ENCODE data around the gene NETO2.
"Not testable (repeated sequence)": the region's sequence is repeated elsewhere in the genome, so short reads cannot be mapped to it uniquely, and the experiment has no call there.

The NETO2 gene

GRCh38 chr16:47064775-47065174 is 79.0 kb downstream of the NETO2 start:
- DNase-seq (ENCODE audit: low read depth) = no peak

GRCh38 chr16:47063011-47063724 is 80.6 kb downstream of the NETO2 start:
- DNase-seq (ENCODE audit: low read depth) = no peak

GRCh38 chr16:47061204-47061603 is 82.5 kb downstream of the NETO2 start:
- no peak for DNase-seq (ENCODE audit: low read depth)

- DNase-seq (ENCODE audit: low read depth) = no peak
Measured at GRCh38 chr16:47060596-47060995, 83.1 kb downstream of the NETO2 start.

GRCh38 chr16:47059991-47060390 is 83.8 kb downstream of the NETO2 start:
- DNase-seq (ENCODE audit: low read depth) = no peak

GRCh38 chr16:47059130-47059529 is 84.6 kb downstream of the NETO2 start:
- DNase-seq (ENCODE audit: low read depth) = not testable (repeated sequence)

GRCh38 chr16:47058295-47059086 is 85.3 kb downstream of the NETO2 start:
- no peak for DNase-seq (ENCODE audit: low read depth)

GRCh38 chr16:47057630-47057993 is 86.1 kb downstream of the NETO2 start:
- no peak for DNase-seq (ENCODE audit: low read depth)

GRCh38 chr16:47056688-47057629 is 86.8 kb downstream of the NETO2 start:
- no peak for DNase-seq (ENCODE audit: low read depth)

GRCh38 chr16:47056061-47056460 is 87.7 kb downstream of the NETO2 start:
- not testable (repeated sequence) for DNase-seq (ENCODE audit: low read depth)

- no peak for DNase-seq (ENCODE audit: low read depth)
Measured at GRCh38 chr16:47055136-47055885, 88.4 kb downstream of the NETO2 start.

- DNase-seq (ENCODE audit: low read depth) = no peak
Measured at GRCh38 chr16:47054306-47054705, 89.4 kb downstream of the NETO2 start.

GRCh38 chr16:47053895-47054294 is 89.8 kb downstream of the NETO2 start:
- no peak for DNase-seq (ENCODE audit: low read depth)

- DNase-seq (ENCODE audit: low read depth) = no peak
Measured at GRCh38 chr16:47052666-47053640, 90.8 kb downstream of the NETO2 start.

- DNase-seq (ENCODE audit: low read depth) = no peak
Measured at GRCh38 chr16:47051031-47051430, 92.7 kb downstream of the NETO2 start.

GRCh38 chr16:47049901-47050583 is 93.7 kb downstream of the NETO2 start:
- no peak for DNase-seq (ENCODE audit: low read depth)

GRCh38 chr16:47047524-47048203 is 96.1 kb downstream of the NETO2 start:
- DNase-seq (ENCODE audit: low read depth) = no peak

- no peak for DNase-seq (ENCODE audit: low read depth)
Measured at GRCh38 chr16:47046726-47047523, 96.8 kb downstream of the NETO2 start.

All from stimulated activated CD8-positive, alpha-beta memory T cell treated with anti-CD3 and anti-CD28 coated beads, Interleukin-12 subunit alpha, Interleukin-12 subunit beta, amount 100 ng/mL, for 1 hour (primary cell).